ENCODE data around the gene SERPINA1. TPM values are rescaled to one million over a fixed set of nuclear protein-coding genes. Genes with fewer than 3 reads are reported as not detected.

The SERPINA1 gene
- total RNA-seq, 1 donor from 2014 or later = 0.22 TPM

DNA sequence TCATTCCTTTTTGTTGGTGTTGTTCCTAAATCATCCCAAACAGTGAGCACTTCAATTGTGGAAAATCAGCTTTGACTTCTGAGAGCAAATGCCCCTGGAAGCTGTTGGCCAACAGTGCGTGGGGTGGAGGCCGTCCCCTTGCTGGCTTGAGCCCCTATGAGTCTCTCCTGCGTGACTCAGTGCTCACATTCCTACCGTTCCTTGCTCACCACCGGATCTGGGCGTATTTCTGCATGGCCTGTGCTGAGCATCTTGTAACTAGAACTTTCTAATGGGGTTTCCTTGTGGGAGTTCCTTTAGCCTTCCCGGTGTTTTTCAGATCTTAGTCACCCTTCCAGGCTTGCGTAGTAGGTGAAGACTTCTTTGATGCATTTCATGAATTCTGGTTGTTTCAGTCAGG, 14.7 kb downstream of the SERPINA1 start:
- intact Hi-C loops (cut with micrococcal nuclease) = no loop called here

DNA sequence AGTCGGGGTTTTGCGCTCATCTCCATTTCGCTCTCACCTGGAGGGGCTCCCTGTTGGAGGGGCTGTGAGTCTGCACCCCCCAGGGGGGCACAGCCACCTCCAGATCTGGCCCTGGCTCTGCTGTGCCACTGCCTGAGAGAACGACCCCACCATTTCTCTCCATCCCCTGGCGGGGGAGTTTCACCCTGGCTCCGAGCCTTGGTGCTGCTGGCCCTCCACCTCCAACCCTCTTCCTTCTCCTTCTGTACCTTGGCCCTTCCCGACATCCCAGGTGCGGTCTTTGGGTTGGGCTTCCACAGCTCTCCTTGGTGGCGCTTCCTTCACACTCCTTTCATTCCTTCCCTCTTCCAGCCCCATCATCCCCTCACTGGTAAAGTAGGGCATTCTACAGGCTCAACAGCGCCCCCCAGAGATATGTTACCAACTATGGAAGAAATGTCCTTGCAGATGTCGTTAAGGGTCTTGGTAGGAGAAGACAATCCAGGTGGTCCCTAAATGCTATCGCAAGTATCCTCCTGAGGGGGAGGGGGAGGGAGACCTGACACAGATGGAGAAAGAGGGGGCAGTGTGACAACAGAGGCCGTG, 16.3 kb downstream of the SERPINA1 start:
- intact Hi-C loops (cut with micrococcal nuclease) = no loop called here

DNA sequence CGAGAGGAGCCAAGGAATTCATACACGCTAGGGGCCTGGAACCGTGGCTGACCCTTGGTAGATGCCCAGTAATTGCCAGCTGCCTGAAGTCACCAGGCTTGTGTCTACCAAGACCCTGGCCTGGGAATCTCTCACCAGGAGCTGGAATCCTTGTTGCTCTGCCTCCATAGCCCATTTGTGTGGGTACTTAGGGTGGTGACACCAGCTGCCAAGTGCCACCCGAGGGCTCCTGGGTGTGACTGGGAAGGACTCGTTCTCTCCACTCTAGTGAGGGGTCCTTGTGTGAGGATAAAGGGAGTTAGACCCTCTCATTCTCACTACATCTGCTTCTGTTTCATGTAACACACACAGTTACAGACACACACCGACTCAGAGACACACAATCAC, 17.9 kb downstream of the SERPINA1 start:
- intact Hi-C loops (cut with micrococcal nuclease) = loop anchor here (1.0 kb wide), 1 partner anchor 8 kb away; no protein-coding TSS in a partner anchor

DNA sequence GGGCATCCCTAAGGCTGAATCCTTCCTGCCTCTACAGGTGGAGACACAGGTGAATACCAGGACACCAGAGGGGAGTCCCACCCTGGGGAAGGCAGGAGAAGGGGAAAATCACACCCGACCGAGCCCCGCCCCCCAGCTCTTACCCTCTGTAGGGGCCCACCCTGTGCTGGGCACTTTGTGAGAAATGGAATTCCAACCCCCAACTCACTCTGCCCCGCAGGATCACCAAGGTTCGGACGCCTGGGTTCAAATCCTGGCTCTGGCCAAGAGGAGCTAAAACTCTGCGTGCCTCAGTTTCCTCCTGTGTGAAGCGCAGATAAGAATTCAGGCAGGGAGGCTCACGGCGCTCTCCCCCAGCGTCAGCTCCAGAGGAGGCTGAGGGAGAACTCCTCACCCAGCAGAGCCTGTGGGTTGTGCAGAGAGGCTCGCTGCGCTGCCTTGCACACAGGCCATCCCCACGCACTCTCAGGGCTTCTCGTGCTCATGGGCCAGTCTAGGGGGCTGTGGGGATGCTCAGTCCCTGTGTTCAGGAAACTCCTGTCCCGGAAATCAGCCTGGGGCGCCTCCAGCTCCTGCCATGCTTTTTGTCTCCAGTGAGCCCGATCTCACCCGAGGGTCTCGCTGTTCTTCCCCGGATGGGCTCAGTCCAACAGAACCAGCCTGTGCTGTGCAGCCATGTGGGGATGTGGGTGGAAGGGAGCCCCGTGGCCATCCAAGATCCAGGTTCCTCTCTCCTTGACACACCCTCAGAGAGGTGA, 18.5 kb downstream of the SERPINA1 start:
- intact Hi-C loops (cut with micrococcal nuclease) = loop anchor here (1.0 kb wide), 1 partner anchor 8 kb away; no protein-coding TSS in a partner anchor

DNA sequence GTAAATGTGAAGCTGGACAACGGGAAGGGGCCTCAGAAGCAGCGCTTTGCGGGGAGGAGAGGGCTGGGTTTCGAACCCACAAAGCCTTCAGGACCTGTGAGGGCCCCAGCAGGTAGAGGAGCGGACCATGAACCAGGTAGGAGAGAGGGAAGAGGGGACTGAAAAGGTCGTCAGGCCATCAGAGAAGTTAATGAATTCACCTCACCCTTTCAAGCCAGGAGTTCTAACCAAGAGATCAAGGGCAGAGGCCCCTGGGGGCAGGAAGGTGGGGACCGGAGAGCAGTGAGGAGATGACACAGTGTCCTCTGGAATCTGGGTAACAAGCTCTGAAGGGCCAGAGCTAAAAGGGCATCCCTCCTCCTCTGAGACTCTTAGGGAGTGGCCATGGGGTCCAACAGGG, 19.4 kb downstream of the SERPINA1 start:
- intact Hi-C loops (cut with micrococcal nuclease) = no loop called here

DNA sequence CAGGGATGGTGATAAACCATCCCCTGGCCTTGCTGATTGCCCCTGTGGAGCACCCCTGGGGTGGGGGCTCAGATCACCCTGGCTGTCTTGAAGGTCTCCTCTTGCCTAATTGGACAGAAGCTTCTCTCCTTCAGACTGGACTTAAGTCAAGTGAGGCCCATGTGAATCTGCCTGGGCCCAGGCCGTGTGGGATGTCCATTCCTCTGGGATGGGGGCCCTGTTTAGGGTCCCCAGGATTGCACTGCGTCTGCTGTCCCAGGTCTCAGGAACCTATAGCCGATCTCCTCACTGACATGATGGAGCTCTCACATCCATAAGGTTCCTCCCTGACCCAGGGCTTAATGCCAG, 20.2 kb downstream of the SERPINA1 start:
- intact Hi-C loops (cut with micrococcal nuclease) = no loop called here

DNA sequence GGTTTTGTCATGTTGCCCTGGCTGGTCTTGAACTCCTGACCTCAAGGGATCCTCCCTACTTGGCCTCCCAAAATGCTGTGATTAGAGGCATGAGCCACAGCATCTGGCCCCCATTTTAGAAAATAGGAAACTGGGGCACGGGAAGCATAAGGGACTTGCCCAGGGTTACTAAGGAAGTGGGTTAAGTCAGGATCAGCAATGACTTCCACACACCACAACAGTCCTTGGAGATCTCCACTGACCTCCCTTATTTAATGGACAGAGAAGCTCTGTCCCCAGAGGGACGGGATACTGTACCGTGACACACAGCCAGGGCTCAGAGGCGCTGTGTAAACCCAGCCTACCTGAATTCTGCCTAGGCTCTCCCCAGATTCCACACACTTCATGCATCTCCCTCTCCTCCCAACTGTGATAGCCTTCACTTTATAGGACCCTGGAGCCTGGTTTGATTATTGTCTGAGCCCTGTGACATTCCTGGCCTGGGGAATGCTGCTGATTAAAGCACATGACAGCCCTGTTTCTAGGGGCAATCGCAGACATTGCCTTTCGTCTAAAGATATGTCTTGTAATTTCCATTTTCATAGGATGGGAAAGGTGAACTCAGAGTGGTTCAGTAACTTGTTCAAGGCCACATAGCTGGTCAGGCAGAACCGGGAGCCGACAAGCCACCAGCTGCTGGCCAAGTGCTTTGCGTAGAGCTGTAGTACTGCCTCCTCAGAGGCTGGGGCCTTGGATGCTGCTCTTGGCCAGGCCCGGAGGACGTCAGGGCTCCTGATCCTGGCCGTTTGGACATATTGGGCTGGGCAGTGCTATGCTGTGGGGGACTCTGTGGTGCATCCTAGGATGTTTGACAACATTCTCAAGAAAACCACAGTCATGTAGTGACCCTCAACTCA, 20.8 kb downstream of the SERPINA1 start:
- intact Hi-C loops (cut with micrococcal nuclease) = no loop called here

DNA sequence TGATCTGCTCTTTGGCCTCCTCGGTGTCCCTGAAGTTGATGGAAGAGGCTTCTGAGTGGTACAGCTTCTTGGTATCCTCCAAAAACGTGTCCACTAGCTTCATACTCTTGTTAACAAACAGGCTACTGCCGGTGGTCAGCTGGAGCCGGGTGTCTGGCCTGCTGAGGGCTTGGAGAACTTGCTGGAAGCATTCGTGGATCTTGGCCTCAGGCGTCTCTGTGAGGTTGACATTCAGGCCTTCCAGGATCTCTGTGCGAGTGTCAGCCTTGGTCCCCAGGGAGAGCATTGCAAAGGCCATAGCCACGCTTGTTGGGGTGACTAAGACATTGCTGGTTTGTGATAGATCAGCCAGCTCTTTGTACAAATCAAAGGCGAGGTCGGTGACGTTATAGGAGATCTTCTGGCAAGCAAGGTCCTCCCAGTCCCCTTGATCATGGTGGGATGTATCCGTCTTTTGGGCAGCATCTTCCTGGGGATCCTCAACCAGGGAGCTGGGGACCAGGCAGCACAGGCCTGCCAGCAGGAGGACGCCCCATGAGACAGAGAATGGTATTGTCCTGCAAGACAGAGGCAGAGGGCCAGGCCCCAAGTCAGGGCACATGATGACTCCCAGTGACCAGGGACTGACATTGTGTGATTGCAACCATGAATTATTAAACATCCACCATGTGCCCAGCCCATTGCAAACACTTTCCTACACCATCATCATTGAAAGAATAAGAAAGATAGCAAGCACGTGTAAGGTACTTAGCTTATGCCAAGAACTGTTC, 22.1 kb downstream of the SERPINA1 start, which contains the start of gene SERPINA2:
Gene SERPINA2 (minus strand): TSS at position 553 of the 770 bp plus-strand sequence.
- intact Hi-C loops (cut with micrococcal nuclease) = no loop called here

DNA sequence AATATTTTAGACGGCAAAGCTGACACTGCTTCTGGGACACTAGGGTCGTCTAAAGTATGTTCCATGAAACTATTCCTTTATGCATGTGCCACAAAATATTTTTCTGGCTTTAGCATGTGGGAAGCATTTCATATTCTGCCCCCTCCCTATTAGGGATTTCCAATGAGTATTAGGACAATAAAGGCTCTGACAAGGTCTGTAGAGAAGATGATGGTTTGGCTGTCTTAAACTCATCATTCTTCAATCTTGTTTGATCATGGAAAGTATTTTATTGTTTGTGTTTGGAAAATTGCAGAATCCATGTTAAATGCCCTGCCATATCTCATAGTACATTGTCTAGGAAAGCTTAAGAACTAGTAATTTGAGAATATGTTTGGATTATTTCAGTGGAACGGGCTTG, 22.8 kb downstream of the SERPINA1 start:
- intact Hi-C loops (cut with micrococcal nuclease) = no loop called here

DNA sequence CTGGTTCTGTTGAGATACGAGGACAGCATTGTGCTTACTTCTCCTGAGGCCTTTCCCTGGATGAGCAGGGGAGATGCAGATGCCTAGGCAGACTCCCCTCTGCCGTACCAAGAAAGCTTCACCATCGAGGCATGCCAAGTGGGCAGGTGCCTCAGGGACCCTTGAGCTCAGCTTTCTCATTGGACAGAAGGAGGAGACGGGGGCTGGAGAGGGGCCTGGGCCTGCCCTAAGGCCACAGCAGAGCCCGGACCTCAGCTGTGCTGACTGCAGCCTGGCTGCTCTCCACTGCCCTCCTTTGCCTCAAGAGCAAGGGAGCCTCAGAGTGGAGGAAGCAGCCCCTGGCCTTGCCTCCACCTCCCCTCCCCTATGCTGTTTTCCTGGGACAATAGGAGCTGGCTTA, 23.4 kb downstream of the SERPINA1 start:
- intact Hi-C loops (cut with micrococcal nuclease) = no loop called here

DNA sequence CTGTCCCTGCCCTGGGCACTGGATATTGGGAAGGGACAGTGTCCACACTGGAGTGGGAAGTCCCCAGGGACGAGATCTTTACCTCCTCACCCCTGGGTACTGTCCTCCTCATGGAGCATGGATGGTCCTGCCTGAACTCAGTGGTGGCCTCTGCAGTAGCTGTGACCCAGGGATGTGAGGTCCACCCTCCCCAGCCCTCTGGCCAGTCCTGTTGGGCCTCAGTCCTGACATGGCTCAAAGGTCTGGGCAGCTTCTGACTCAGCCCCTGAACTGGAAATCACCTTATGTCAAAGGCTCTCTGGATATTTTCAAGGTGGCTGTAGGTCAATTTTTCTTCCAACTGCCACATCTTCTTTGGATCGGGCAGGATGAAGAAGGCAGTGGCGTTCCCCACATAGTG, 24.4 kb downstream of the SERPINA1 start:
- intact Hi-C loops (cut with micrococcal nuclease) = no loop called here

DNA sequence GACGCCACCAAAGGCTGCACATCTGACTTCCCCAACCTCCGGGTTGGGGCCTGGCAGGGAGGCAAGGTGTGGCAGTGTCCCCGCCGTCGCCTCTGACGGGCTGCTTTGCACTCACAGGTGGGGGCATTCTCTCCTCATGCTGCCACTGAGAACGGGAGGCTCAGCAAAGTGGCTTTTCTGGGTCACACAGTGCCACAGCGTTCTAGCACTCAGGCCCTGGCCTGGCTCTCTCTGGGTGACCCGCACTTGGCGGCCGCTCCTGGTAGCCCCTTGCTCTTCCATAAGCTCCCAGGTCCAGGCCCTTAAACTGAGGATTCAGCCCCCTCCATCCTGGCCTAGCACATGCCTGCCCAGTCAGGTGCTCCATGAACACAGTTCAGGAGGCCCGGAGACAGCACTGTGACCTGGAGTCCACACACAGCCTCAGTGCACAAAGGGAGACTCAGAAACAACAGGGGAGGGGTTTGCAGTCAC, 25.2 kb downstream of the SERPINA1 start:
- intact Hi-C loops (cut with micrococcal nuclease) = loop anchor here (1.0 kb wide), 1 partner anchor 15 kb away; no protein-coding TSS in a partner anchor

DNA sequence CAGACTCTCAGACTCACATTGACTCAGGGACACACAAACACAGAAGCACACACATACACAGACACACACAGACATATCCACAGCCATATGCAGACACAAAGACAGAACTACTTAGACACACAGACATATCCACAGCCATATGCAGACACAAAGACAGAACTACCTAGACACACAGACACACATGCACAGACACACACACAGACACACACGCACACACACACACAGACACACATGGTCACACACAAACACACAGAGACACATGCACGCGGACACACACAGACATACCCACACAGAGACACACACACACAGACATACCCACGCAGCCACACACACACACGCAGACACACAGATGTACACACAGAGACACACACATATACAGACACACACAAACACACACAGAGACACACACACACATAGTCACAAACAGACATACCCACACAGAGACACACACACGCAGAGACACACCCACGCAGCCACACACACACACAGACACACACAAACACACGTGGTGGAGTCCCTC, 25.7 kb downstream of the SERPINA1 start:
- intact Hi-C loops (cut with micrococcal nuclease) = loop anchor here (1.0 kb wide), 2 partner anchors 8 to 16 kb away; no protein-coding TSS in a partner anchor

DNA sequence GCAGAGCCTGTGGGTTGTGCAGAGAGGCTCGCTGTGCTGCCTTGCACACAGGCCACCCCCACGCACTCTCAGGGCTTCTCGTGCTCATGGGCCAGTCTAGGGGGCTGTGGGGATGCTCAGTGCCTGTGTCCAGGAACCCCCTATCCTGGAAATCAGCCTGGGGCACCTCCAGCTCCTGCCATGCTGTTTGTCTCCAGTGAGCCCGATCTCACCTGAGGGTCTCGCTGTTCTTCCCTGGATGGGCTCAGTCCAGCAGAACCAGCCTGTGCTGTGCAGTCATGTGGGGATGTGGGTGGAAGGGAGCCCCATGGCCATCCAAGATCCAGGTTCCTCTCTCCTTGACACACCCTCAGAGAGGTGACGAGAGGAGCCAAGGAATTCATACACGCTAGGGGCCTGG, 26.7 kb downstream of the SERPINA1 start:
- intact Hi-C loops (cut with micrococcal nuclease) = loop anchor here (1.0 kb wide), 1 partner anchor 9 kb away; no protein-coding TSS in a partner anchor

DNA sequence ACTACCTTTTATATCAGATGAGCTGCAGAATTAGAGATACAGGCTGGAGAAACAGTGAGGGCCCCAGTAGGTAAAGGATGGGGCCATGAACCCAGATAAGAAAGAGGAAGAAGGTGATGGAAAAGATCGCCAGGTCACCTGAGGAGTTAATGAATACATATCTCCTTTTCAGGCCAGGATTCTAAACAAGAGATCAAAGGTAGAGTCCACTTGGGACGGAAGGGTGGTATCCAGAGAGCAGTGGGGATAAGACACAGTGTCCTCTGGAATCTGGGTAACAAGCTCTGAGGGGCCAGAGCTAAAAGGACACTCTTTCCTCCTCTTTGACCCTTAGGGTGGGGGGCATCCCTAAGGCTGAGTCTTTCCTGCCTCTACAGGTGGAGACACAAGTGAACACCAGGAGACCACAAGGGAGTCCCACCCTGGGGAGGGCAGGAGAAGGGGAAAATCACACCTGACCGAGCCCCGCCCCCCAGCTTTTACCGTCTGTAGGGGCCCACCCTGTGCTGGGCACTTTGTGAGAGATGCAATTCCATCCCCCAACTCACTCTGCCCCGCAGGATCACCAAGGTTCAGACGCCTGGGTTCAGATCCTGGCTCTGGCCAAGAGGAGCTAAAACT, 27.3 kb downstream of the SERPINA1 start:
- intact Hi-C loops (cut with micrococcal nuclease) = no loop called here

DNA sequence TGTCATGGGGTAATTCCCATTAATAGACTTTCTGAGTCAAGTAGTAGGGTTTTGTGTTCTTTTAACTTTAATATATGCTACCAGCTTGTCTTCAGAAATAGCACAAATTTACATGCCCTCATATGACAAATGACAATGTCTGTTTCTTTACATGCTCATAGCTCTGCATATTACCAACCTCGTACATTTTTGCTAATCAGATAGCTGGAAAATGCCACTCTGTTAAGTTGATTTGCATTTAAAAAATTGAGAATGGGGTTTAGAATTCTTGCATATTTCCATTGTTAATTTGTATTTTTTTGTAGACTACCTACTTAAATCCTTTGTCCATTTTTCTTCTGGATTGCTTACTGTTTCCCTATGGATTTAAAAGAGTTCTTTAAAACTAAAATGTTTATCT, 31.2 kb downstream of the SERPINA1 start:
- intact Hi-C loops (cut with micrococcal nuclease) = no loop called here

DNA sequence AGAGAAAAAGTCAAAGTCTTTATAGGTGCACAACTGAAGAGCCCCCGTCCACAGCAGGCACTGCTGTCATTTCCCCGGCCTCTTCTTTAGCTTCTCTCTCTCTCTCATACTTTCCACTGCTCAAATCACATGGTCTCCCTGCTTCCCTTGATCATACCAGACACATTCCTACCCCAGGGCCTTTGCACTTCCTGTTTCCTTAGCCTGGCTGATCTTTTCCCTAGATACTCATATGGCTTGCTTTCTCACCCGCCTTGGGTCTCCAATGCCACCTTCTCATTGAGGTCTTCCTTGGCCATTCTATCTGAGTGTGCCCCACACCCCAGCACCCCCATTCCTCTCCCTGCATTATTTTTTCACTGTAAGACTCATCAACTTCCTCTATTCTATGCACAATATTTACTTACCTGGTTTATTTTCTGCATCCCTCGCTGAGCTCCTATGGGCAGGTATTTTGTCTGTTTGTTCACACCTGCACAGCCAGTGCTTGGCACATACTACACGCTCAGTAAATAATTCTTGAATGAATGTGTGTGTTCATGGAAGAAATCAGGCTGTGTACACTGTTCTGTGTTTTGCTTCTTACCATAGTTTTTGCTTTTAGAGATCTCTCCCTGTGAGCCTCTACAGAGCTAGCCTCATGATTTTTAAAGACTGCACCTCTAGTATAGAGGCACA, 31.9 kb downstream of the SERPINA1 start:
- intact Hi-C loops (cut with micrococcal nuclease) = no loop called here

DNA sequence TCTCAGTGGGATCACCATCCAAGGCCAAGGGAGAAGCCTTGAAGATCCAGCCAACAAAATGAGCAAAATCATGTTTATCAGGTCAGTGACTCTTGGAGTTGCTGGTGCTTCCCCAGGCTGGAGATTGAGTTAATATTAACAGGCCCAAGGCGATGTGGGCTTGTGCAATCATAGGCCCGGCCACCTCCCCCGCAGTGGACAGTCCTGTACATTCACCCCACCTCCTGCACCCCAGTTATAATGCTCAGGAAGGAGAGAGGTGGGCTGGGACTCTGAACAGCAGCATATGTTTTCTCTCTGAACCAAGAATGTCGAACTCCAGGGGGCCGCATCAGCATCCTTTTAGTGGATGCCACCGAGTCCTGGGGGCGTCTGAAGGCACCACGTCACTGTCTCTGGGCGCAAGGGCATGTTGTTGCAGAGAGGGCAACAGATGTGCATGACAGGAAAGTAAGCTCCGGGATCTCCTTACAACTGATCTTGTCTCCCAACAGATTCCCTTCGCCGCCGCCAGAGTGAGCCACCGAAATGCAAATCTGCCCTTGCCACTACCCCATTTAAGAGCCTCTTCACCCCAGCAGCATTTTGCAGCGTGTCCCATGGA, 33.1 kb downstream of the SERPINA1 start:
- intact Hi-C loops (cut with micrococcal nuclease) = loop anchor here (1.0 kb wide), 1 partner anchor 131 kb away; no protein-coding TSS in a partner anchor

DNA sequence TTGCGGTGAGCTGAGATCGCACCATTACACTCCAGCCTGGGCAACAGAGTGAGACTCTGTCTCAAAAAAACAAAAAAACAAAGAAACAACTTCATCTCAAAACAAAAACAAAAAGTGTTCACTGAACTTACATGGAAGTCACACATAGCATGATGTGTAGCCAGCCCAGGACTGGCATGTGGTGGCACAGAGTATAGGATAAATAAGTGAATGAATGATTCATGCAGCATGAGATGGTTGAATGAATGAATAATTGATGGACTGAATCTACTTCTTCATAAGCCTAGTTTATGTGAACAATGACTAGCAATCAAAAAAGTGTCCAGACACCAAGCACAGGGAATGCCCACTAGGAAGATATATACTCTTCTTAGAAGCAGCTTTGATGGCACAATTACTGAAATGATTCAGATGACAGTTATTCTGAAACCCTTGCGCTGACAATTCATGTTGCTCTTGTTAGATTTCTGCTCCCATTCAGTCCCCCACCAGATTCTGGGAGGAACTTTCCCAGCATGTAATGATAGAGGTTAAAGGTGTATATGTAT, 33.7 kb downstream of the SERPINA1 start:
- intact Hi-C loops (cut with micrococcal nuclease) = loop anchor here (1.0 kb wide), 1 partner anchor 132 kb away; no protein-coding TSS in a partner anchor

Data from T-helper 1 cell treated with Interleukin-12 subunit alpha and Interleukin-12 subunit beta and Interleukin-4 antibody, amounts not matched to agents 30 ng/mL and 1 ng/mL, for 36 hours (primary cell).